ENCODE results near the gene CAST. TPM values are rescaled to one million over a fixed set of nuclear protein-coding genes. Genes with fewer than 3 reads are reported as not detected.

Gene CAST
- total and polyA plus RNA-seq, 4 donors, result 101 to 307 (median 212) TPM

GRCh38 chr5:96772542-96772941 is 110.4 kb downstream of the CAST start:
- H3K9me3 ChIP-seq (ENCODE audit: control insufficient read depth, low read length), result no peaks in the 10 kb centered on the region
- no peak overlapping the region for H3K27ac ChIP-seq (ENCODE audit: low read depth in 1 of 2, low read length in 2 of 2)
- no peaks in the 10 kb centered on the region for H3K27me3 ChIP-seq (ENCODE audit: control insufficient read depth in 1 of 2, insufficient read depth in 2 of 2, low read length in 1 of 2)
- no peak overlapping the region for H3K4me3 ChIP-seq (ENCODE audit: low read length in 2 of 2)
- intact Hi-C loops (cut with DNase I), result no loop called here
- no peaks in the 10 kb centered on the region for H3K4me1 ChIP-seq (ENCODE audit: control insufficient read depth in 1 of 2, insufficient read depth in 2 of 2, low read length in 2 of 2)
- no peak for DNase-seq
- no peak for ATAC-seq (ENCODE audit: low FRiP score)
- peaks cover 4 to 6% of the 10 kb centered on the region in 2 donors for H3K36me3 ChIP-seq (ENCODE audit: control insufficient read depth in 1 of 2, insufficient read depth in 2 of 2, low read length in 1 of 2)

- WGBS, 2 donors, result 88 to 94% methylated on average over 2 of the region's 2 CpGs
- Histone ChIP-seq H3K27me3 (ENCODE audit: control insufficient read depth in 1 of 2, insufficient read depth in 2 of 2, low read length in 1 of 2) (no peaks in the 10 kb centered on the region), H3K4me1 (ENCODE audit: control insufficient read depth in 1 of 2, insufficient read depth in 2 of 2, low read length in 2 of 2) (no peaks in the 10 kb centered on the region), H3K27ac (ENCODE audit: low read depth in 1 of 2, low read length in 2 of 2) (no peak overlapping the region), H3K9me3 (ENCODE audit: control insufficient read depth, low read length) (no peaks in the 10 kb centered on the region), H3K36me3 (ENCODE audit: control insufficient read depth in 1 of 2, insufficient read depth in 2 of 2, low read length in 1 of 2) (peaks cover 0 to 7% of the 10 kb centered on the region in 2 donors), H3K4me3 (ENCODE audit: low read length in 2 of 2) (no peak overlapping the region)
- ATAC-seq (ENCODE audit: low FRiP score) (no peak), DNase-seq (no peak)
- intact Hi-C loops (cut with DNase I), result no loop called here
These were observed 112.9 kb downstream of the CAST start for GRCh38 chr5:96775050-96775449.

GRCh38 chr5:96775689-96776088 is 113.5 kb downstream of the CAST start:
- Histone ChIP-seq H3K4me3 (ENCODE audit: low read length in 2 of 2) (no peak overlapping the region), H3K36me3 (ENCODE audit: control insufficient read depth in 1 of 2, insufficient read depth in 2 of 2, low read length in 1 of 2) (peaks cover 0 to 7% of the 10 kb centered on the region in 2 donors), H3K27ac (ENCODE audit: low read depth in 1 of 2, low read length in 2 of 2) (no peak overlapping the region), H3K4me1 (ENCODE audit: control insufficient read depth in 1 of 2, insufficient read depth in 2 of 2, low read length in 2 of 2) (peaks cover 0 to 2% of the 10 kb centered on the region in 2 donors), H3K27me3 (ENCODE audit: control insufficient read depth in 1 of 2, insufficient read depth in 2 of 2, low read length in 1 of 2) (no peaks in the 10 kb centered on the region), H3K9me3 (ENCODE audit: control insufficient read depth, low read length) (no peaks in the 10 kb centered on the region)
- 91 to 98% methylated on average over 11 of the region's 11 CpGs for WGBS, 2 donors
- ATAC-seq (ENCODE audit: low FRiP score), result no peak
- intact Hi-C loops (cut with DNase I), result no loop called here
- no peak for DNase-seq

- Histone ChIP-seq H3K4me3 (ENCODE audit: low read length in 2 of 2) (no peak overlapping the region), H3K27ac (ENCODE audit: low read depth in 1 of 2, low read length in 2 of 2) (no peak overlapping the region), H3K27me3 (ENCODE audit: control insufficient read depth in 1 of 2, insufficient read depth in 2 of 2, low read length in 1 of 2) (no peaks in the 10 kb centered on the region), H3K4me1 (ENCODE audit: control insufficient read depth in 1 of 2, insufficient read depth in 2 of 2, low read length in 2 of 2) (peaks cover 0 to 2% of the 10 kb centered on the region in 2 donors), H3K9me3 (ENCODE audit: control insufficient read depth, low read length) (no peaks in the 10 kb centered on the region), H3K36me3 (ENCODE audit: control insufficient read depth in 1 of 2, insufficient read depth in 2 of 2, low read length in 1 of 2) (peaks cover 0 to 7% of the 10 kb centered on the region in 2 donors)
- DNase-seq (no peak), ATAC-seq (ENCODE audit: low FRiP score) (no peak)
- 3 to 8% methylated on average over 2 of the region's 2 CpGs for WGBS, 2 donors
- intact Hi-C loops (cut with DNase I), result no loop called here
These were observed 114.4 kb downstream of the CAST start for GRCh38 chr5:96776621-96777020.

- Histone ChIP-seq H3K9me3 (ENCODE audit: control insufficient read depth, low read length) (no peaks in the 10 kb centered on the region), H3K4me3 (ENCODE audit: low read length in 2 of 2) (no peak overlapping the region), H3K27me3 (ENCODE audit: control insufficient read depth in 1 of 2, insufficient read depth in 2 of 2, low read length in 1 of 2) (no peaks in the 10 kb centered on the region), H3K36me3 (ENCODE audit: control insufficient read depth in 1 of 2, insufficient read depth in 2 of 2, low read length in 1 of 2) (peaks cover 0 to 3% of the 10 kb centered on the region in 2 donors), H3K4me1 (ENCODE audit: control insufficient read depth in 1 of 2, insufficient read depth in 2 of 2, low read length in 2 of 2) (peaks cover 0 to 2% of the 10 kb centered on the region in 2 donors), H3K27ac (ENCODE audit: low read depth in 1 of 2, low read length in 2 of 2) (no peak overlapping the region)
- WGBS, 2 donors, result 28 to 33% methylated on average over 1 of the region's 1 CpG
- intact Hi-C loops (cut with DNase I), result no loop called here
- ATAC-seq (ENCODE audit: low FRiP score), result peak; percentile 52
- no peak for DNase-seq
These were observed 116.2 kb downstream of the CAST start for GRCh38 chr5:96778409-96778808.

- Histone ChIP-seq H3K9me3 (ENCODE audit: control insufficient read depth, low read length) (no peaks in the 10 kb centered on the region), H3K36me3 (ENCODE audit: control insufficient read depth in 1 of 2, insufficient read depth in 2 of 2, low read length in 1 of 2) (peaks cover 0 to 3% of the 10 kb centered on the region in 2 donors), H3K27ac (ENCODE audit: low read depth in 1 of 2, low read length in 2 of 2) (peak overlapping the region in 1 of 2 donors; percentile 67), H3K27me3 (ENCODE audit: control insufficient read depth in 1 of 2, insufficient read depth in 2 of 2, low read length in 1 of 2) (no peaks in the 10 kb centered on the region), H3K4me1 (ENCODE audit: control insufficient read depth in 1 of 2, insufficient read depth in 2 of 2, low read length in 2 of 2) (peaks cover 0 to 2% of the 10 kb centered on the region in 2 donors), H3K4me3 (ENCODE audit: low read length in 2 of 2) (no peak overlapping the region)
- ATAC-seq (ENCODE audit: low FRiP score) (no peak), DNase-seq (no peak)
- intact Hi-C loops (cut with DNase I), result no loop called here
These were observed 118.5 kb downstream of the CAST start for GRCh38 chr5:96780626-96781025.

GRCh38 chr5:96781031-96781971 is 119.1 kb downstream of the CAST start:
- Histone ChIP-seq H3K27ac (ENCODE audit: low read depth in 1 of 2, low read length in 2 of 2) (no peak overlapping the region), H3K36me3 (ENCODE audit: control insufficient read depth in 1 of 2, insufficient read depth in 2 of 2, low read length in 1 of 2) (peaks cover 0 to 3% of the 10 kb centered on the region in 2 donors), H3K9me3 (ENCODE audit: control insufficient read depth, low read length) (no peaks in the 10 kb centered on the region), H3K27me3 (ENCODE audit: control insufficient read depth in 1 of 2, insufficient read depth in 2 of 2, low read length in 1 of 2) (no peaks in the 10 kb centered on the region), H3K4me3 (ENCODE audit: low read length in 2 of 2) (no peak overlapping the region), H3K4me1 (ENCODE audit: control insufficient read depth in 1 of 2, insufficient read depth in 2 of 2, low read length in 2 of 2) (peaks cover 0 to 2% of the 10 kb centered on the region in 2 donors)
- intact Hi-C loops (cut with DNase I), result no loop called here
- ATAC-seq (ENCODE audit: low FRiP score) (peak; percentile 30), DNase-seq (no peak)
- 22 to 46% methylated on average over 4 of the region's 4 CpGs for WGBS, 2 donors

- H3K4me1 ChIP-seq (ENCODE audit: control insufficient read depth in 1 of 2, insufficient read depth in 2 of 2, low read length in 2 of 2), result peaks cover 0 to 2% of the 10 kb centered on the region in 2 donors
- DNase-seq (no peak), ATAC-seq (ENCODE audit: low FRiP score) (no peak)
- peaks cover 0 to 3% of the 10 kb centered on the region in 2 donors for H3K36me3 ChIP-seq (ENCODE audit: control insufficient read depth in 1 of 2, insufficient read depth in 2 of 2, low read length in 1 of 2)
- no peak overlapping the region for H3K27ac ChIP-seq (ENCODE audit: low read depth in 1 of 2, low read length in 2 of 2)
- no peak overlapping the region for H3K4me3 ChIP-seq (ENCODE audit: low read length in 2 of 2)
- intact Hi-C loops (cut with DNase I), result no loop called here
- no peaks in the 10 kb centered on the region for H3K27me3 ChIP-seq (ENCODE audit: control insufficient read depth in 1 of 2, insufficient read depth in 2 of 2, low read length in 1 of 2)
- WGBS, 2 donors, result 1 to 12% methylated on average over 2 of the region's 2 CpGs
- H3K9me3 ChIP-seq (ENCODE audit: control insufficient read depth, low read length), result no peaks in the 10 kb centered on the region
These were observed 121.2 kb downstream of the CAST start for GRCh38 chr5:96783326-96783725.

All from aorta (tissue), 5 donors.